ENCODE data around the gene CARNS1.

Gene CARNS1

GRCh38 chr11:67428052-67429001, 12.8 kb downstream of the CARNS1 start, which contains the start of gene RPS6KB2:
TSS of gene RPS6KB2 (plus strand) at chr11:67428494. CDS start at chr11:67428546, 52 bp downstream.
- DNase-seq (ENCODE audit: low read depth) = peak; percentile 99

- DNase-seq (ENCODE audit: low read depth) = no peak
These were observed 13.7 kb downstream of the CARNS1 start for GRCh38 chr11:67429038-67429668.

- no peak for DNase-seq (ENCODE audit: low read depth)
These were observed 14.2 kb downstream of the CARNS1 start for GRCh38 chr11:67429722-67430121.

- DNase-seq (ENCODE audit: low read depth) = no peak
These were observed 16.1 kb downstream of the CARNS1 start for GRCh38 chr11:67431346-67432249.

GRCh38 chr11:67432655-67433349, 17.3 kb downstream of the CARNS1 start:
- DNase-seq (ENCODE audit: low read depth) = no peak

- no peak for DNase-seq (ENCODE audit: low read depth)
These were observed 18.3 kb downstream of the CARNS1 start for GRCh38 chr11:67433536-67434394.

- DNase-seq (ENCODE audit: low read depth) = no peak
These were observed 19.0 kb downstream of the CARNS1 start for GRCh38 chr11:67434395-67434881.

GRCh38 chr11:67435031-67435726, 19.7 kb downstream of the CARNS1 start:
- DNase-seq (ENCODE audit: low read depth) = no peak

- no peak for DNase-seq (ENCODE audit: low read depth)
These were observed 20.4 kb downstream of the CARNS1 start for GRCh38 chr11:67435727-67436458.

- peak; percentile 74 for DNase-seq (ENCODE audit: low read depth)
These were observed 21.1 kb downstream of the CARNS1 start for GRCh38 chr11:67436459-67437081.

- peak; percentile 73 for DNase-seq (ENCODE audit: low read depth)
These were observed 21.8 kb downstream of the CARNS1 start, which contains the start of gene PTPRCAP for GRCh38 chr11:67437082-67437808. TSS of gene PTPRCAP (minus strand) at chr11:67437682. CDS start at chr11:67437619, 63 bp downstream.

GRCh38 chr11:67437809-67438157, 22.3 kb downstream of the CARNS1 start:
- no peak for DNase-seq (ENCODE audit: low read depth)

- DNase-seq (ENCODE audit: low read depth) = peak; percentile 73
These were observed 22.9 kb downstream of the CARNS1 start for GRCh38 chr11:67438158-67438902.

GRCh38 chr11:67439321-67440228, 24.1 kb downstream of the CARNS1 start:
- DNase-seq (ENCODE audit: low read depth) = no peak

GRCh38 chr11:67440229-67441097, 25.0 kb downstream of the CARNS1 start:
- DNase-seq (ENCODE audit: low read depth) = no peak

Measured in stimulated activated CD8-positive, alpha-beta memory T cell treated with anti-CD3 and anti-CD28 coated beads, Interleukin-4, amount 100 ng/mL, for 24 hours (primary cell).